WERI-Rb-1 (cell line): ENCODE results near the gene RNF223.

Source experiments
- DNase-seq: peaks from one replicate; pipeline ENCODE4 v3.0.0-alpha.2; 2020
- H3K27ac ChIP-seq: fragments of 250-450 bp; sonication (Bioruptor Pico); 2 replicates; pipeline ENCODE4 v1.5.1; 2020; ENCODE audit warnings: mild to moderate bottlenecking, moderate library complexity
- H3K27me3 ChIP-seq: fragments of 250-450 bp; sonication (Bioruptor Pico); 2 replicates; pipeline ENCODE4 v1.5.1; 2021; ENCODE audit warnings: mild to moderate bottlenecking, low read depth, moderate library complexity; ENCODE audit not compliant: insufficient read depth, severe bottlenecking
- H3K36me3 ChIP-seq: fragments of 250-450 bp; sonication (Bioruptor Pico); 2 replicates; pipeline ENCODE4 v1.5.1; 2020; ENCODE audit warnings: mild to moderate bottlenecking, moderate library complexity
- H3K4me3 ChIP-seq: 2 replicates; pipeline ENCODE4 v1.5.1; 2011; ENCODE audit warnings: low read depth, mild to moderate bottlenecking, control low read depth, low read length
- H3K9me3 ChIP-seq: fragments of 250-450 bp; sonication (Bioruptor Pico); 2 replicates; pipeline ENCODE4 v1.5.1; 2021; ENCODE audit warnings: mild to moderate bottlenecking, moderate library complexity; ENCODE audit not compliant: severe bottlenecking
- CTCF ChIP-seq: IDR thresholded peaks from 2 replicates; pipeline ENCODE4 v1.5.1; 2011; ENCODE audit warnings: low read depth, mild to moderate bottlenecking, control low read depth, inconsistent platforms, low read length

The RNF223 gene

GRCh38 chr1:1092894-1093609 is 18.9 kb upstream of the RNF223 start:
- TF ChIP-seq CTCF, result no peak
- Histone ChIP-seq H3K4me3 (no peak overlapping the region), H3K27ac (no peak overlapping the region), H3K9me3 (no peaks in the 10 kb centered on the region), H3K27me3 (no peaks in the 10 kb centered on the region), H3K36me3 (no peaks in the 10 kb centered on the region; the same call in none of the 2 replicates)
- no peak for DNase-seq

- no peak for DNase-seq
- H3K9me3 ChIP-seq, result no peaks in the 10 kb centered on the region
- no peaks in the 10 kb centered on the region; the same call in none of the 2 replicates for H3K36me3 ChIP-seq
- no peaks in the 10 kb centered on the region for H3K27me3 ChIP-seq
- no peak overlapping the region for H3K4me3 ChIP-seq
- no peak overlapping the region for H3K27ac ChIP-seq
- no peak for TF ChIP-seq CTCF
Observed at GRCh38 chr1:1092149-1092855, 18.2 kb upstream of the RNF223 start.

- Histone ChIP-seq H3K27me3 (no peaks in the 10 kb centered on the region), H3K9me3 (no peaks in the 10 kb centered on the region), H3K36me3 (no peaks in the 10 kb centered on the region; the same call in none of the 2 replicates), H3K27ac (no peak overlapping the region), H3K4me3 (no peak overlapping the region)
- TF ChIP-seq CTCF, result no peak
- DNase-seq, result no peak
Observed at GRCh38 chr1:1091344-1092148, 17.4 kb upstream of the RNF223 start.

- Histone ChIP-seq H3K27me3 (no peaks in the 10 kb centered on the region), H3K27ac (no peak overlapping the region), H3K36me3 (peaks cover 4% of the 10 kb centered on the region), H3K9me3 (no peaks in the 10 kb centered on the region), H3K4me3 (no peak overlapping the region)
- no peak for DNase-seq
- no peak for TF ChIP-seq CTCF
Observed at GRCh38 chr1:1090424-1091343, 16.6 kb upstream of the RNF223 start.

GRCh38 chr1:1089731-1090423 is 15.8 kb upstream of the RNF223 start:
- Histone ChIP-seq H3K9me3 (no peaks in the 10 kb centered on the region), H3K4me3 (no peak overlapping the region), H3K27ac (no peak overlapping the region), H3K27me3 (no peaks in the 10 kb centered on the region), H3K36me3 (peaks cover 4% of the 10 kb centered on the region; the same call in 1 of the 2 replicates)
- no peak for TF ChIP-seq CTCF
- DNase-seq, result no peak
